ENCODE data around the gene EPHA4. TPM values are rescaled to one million over a fixed set of nuclear protein-coding genes. Genes with fewer than 3 reads are reported as not detected.
A peak's percentile ranks its signal among the peaks of the same experiment; 100 is the strongest.

EPHA4 gene
- total and polyA plus RNA-seq, 7 experiments from 2014 or later, result 8.3 to 42.8 (median 25.3) TPM

GRCh38 chr2:221539246-221539645 is 32.9 kb downstream of the EPHA4 start:
- Mint-ChIP-seq H3K36me3 (peaks cover 0 to 10% (median 1%) of the 10 kb centered on the region in 5 donors), H3K9me3 (peaks cover 0 to 4% (median 0%) of the 10 kb centered on the region in 11 donors), H3K4me1 (peaks cover 0 to 14% (median 7%) of the 10 kb centered on the region in 7 donors), H3K4me3 (no peak overlapping the region), H3K27me3 (peaks cover 0 to 43% (median 4%) of the 10 kb centered on the region in 5 donors), H3K27ac (no peak overlapping the region)
- Histone ChIP-seq H3K27ac (ENCODE audit: low read depth, low read length) (no peak overlapping the region), H3K27me3 (ENCODE audit: control insufficient read depth in 2 of 2, insufficient read depth in 2 of 2, low read length in 2 of 2) (no peaks in the 10 kb centered on the region), H3K36me3 (ENCODE audit: control insufficient read depth in 2 of 3, insufficient read depth in 3 of 3, low read length in 3 of 3) (no peaks in the 10 kb centered on the region), H3K4me3 (ENCODE audit: low read length) (no peak overlapping the region), H3K4me1 (ENCODE audit: control insufficient read depth in 2 of 2, insufficient read depth in 2 of 2, low read length in 2 of 2) (no peaks in the 10 kb centered on the region), H3K9me3 (ENCODE audit: control insufficient read depth in 2 of 3, low read length in 3 of 3) (no peaks in the 10 kb centered on the region)
- ChIA-PET POLR2A (no interaction called here), CTCF (interaction anchor here (0.9 kb wide), 1 partner anchor 32 kb away, joined by 3 read pairs; no protein-coding TSS in a partner anchor)
- DNase-seq (no peak), ATAC-seq (no peak)
- intact Hi-C loops (cut with micrococcal nuclease), result no loop called here

GRCh38 chr2:221535824-221536223 is 36.3 kb downstream of the EPHA4 start:
- Histone ChIP-seq H3K27ac (ENCODE audit: low read depth, low read length) (no peak overlapping the region), H3K4me3 (ENCODE audit: low read length) (no peak overlapping the region), H3K9me3 (ENCODE audit: control insufficient read depth in 2 of 3, low read length in 3 of 3) (no peaks in the 10 kb centered on the region), H3K27me3 (ENCODE audit: control insufficient read depth in 2 of 2, insufficient read depth in 2 of 2, low read length in 2 of 2) (no peaks in the 10 kb centered on the region), H3K36me3 (ENCODE audit: control insufficient read depth in 2 of 3, insufficient read depth in 3 of 3, low read length in 3 of 3) (no peaks in the 10 kb centered on the region), H3K4me1 (ENCODE audit: control insufficient read depth in 2 of 2, insufficient read depth in 2 of 2, low read length in 2 of 2) (peaks cover 0 to 2% of the 10 kb centered on the region in 2 donors)
- Mint-ChIP-seq H3K27me3 (peaks cover 0 to 36% (median 0%) of the 10 kb centered on the region in 5 donors), H3K4me3 (no peak overlapping the region), H3K4me1 (peaks cover 5 to 23% (median 10%) of the 10 kb centered on the region in 7 donors), H3K36me3 (peaks cover 0 to 7% (median 3%) of the 10 kb centered on the region in 5 donors), H3K9me3 (peaks cover 0 to 4% (median 0%) of the 10 kb centered on the region in 11 donors), H3K27ac (no peak overlapping the region)
- CTCF ChIA-PET, result no interaction called here
- no peak for DNase-seq
- ATAC-seq, result no peak
- intact Hi-C loops (cut with micrococcal nuclease), result loop anchor here in 1 of 2 donors (2.0 kb wide), 2 partner anchors 15 to 17 kb away; no protein-coding TSS in a partner anchor
- POLR2A ChIA-PET, result no interaction called here

- Histone ChIP-seq H3K4me3 (ENCODE audit: low read length) (no peak overlapping the region), H3K9me3 (ENCODE audit: control insufficient read depth in 2 of 3, low read length in 3 of 3) (no peaks in the 10 kb centered on the region), H3K27me3 (ENCODE audit: control insufficient read depth in 2 of 2, insufficient read depth in 2 of 2, low read length in 2 of 2) (no peaks in the 10 kb centered on the region), H3K36me3 (ENCODE audit: control insufficient read depth in 2 of 3, insufficient read depth in 3 of 3, low read length in 3 of 3) (no peaks in the 10 kb centered on the region), H3K27ac (ENCODE audit: low read depth, low read length) (no peak overlapping the region), H3K4me1 (ENCODE audit: control insufficient read depth in 2 of 2, insufficient read depth in 2 of 2, low read length in 2 of 2) (peaks cover 24% of the 10 kb centered on the region in 2 donors)
- DNase-seq (no peak), ATAC-seq (no peak)
- H3K4me1 Mint-ChIP-seq, result peaks cover 16 to 48% (median 32%) of the 10 kb centered on the region in 7 donors
- no peak overlapping the region for H3K4me3 Mint-ChIP-seq
- CTCF ChIA-PET, result no interaction called here
- peaks cover 0 to 27% (median 0%) of the 10 kb centered on the region in 5 donors for H3K27me3 Mint-ChIP-seq
- H3K27ac Mint-ChIP-seq, result peak overlapping the region in 3 of 9 donors; percentile 12 to 54 (median 49)
- POLR2A ChIA-PET, result interaction anchor here (4.7 kb wide), 1 partner anchor 14 kb away, joined by 47 read pairs; no protein-coding TSS in a partner anchor
- H3K36me3 Mint-ChIP-seq, result peaks cover 0 to 16% (median 0%) of the 10 kb centered on the region in 5 donors
- no peaks in the 10 kb centered on the region for H3K9me3 Mint-ChIP-seq
- intact Hi-C loops (cut with micrococcal nuclease), result loop anchor here in 1 of 2 donors (5.0 kb wide), 1 partner anchor 39 kb away; the partner anchor contains the start of gene EPHA4
Measured at GRCh38 chr2:221533299-221533698, 38.8 kb downstream of the EPHA4 start.

GRCh38 chr2:221532641-221533040 is 39.5 kb downstream of the EPHA4 start:
- no peak overlapping the region for H3K4me3 ChIP-seq (ENCODE audit: low read length)
- Mint-ChIP-seq H3K36me3 (peaks cover 0 to 19% (median 0%) of the 10 kb centered on the region in 5 donors), H3K27me3 (peaks cover 0 to 26% (median 0%) of the 10 kb centered on the region in 5 donors), H3K4me1 (peaks cover 20 to 55% (median 39%) of the 10 kb centered on the region in 7 donors), H3K4me3 (no peak overlapping the region), H3K27ac (peak overlapping the region in 1 of 9 donors; percentile 85), H3K9me3 (no peaks in the 10 kb centered on the region)
- DNase-seq (no peak), ATAC-seq (no peak)
- H3K4me1 ChIP-seq (ENCODE audit: control insufficient read depth in 2 of 2, insufficient read depth in 2 of 2, low read length in 2 of 2), result peaks cover 29 to 30% of the 10 kb centered on the region in 2 donors
- intact Hi-C loops (cut with micrococcal nuclease), result loop anchor here in 1 of 2 donors (5.0 kb wide), 1 partner anchor 40 kb away; the partner anchor contains the start of gene EPHA4
- no peaks in the 10 kb centered on the region for H3K36me3 ChIP-seq (ENCODE audit: control insufficient read depth in 2 of 3, insufficient read depth in 3 of 3, low read length in 3 of 3)
- H3K27me3 ChIP-seq (ENCODE audit: control insufficient read depth in 2 of 2, insufficient read depth in 2 of 2, low read length in 2 of 2), result no peaks in the 10 kb centered on the region
- H3K9me3 ChIP-seq (ENCODE audit: control insufficient read depth in 2 of 3, low read length in 3 of 3), result no peaks in the 10 kb centered on the region
- ChIA-PET CTCF (no interaction called here), POLR2A (interaction anchor here (4.7 kb wide), 1 partner anchor 13 kb away, joined by 47 read pairs; no protein-coding TSS in a partner anchor)
- H3K27ac ChIP-seq (ENCODE audit: low read depth, low read length), result no peak overlapping the region

GRCh38 chr2:221530653-221531037 is 41.5 kb downstream of the EPHA4 start:
- no peak overlapping the region for H3K4me3 ChIP-seq (ENCODE audit: low read length)
- DNase-seq, result no peak
- intact Hi-C loops (cut with micrococcal nuclease), result loop anchor here (1.0 to 5.0 kb wide), 2 partner anchors 12 to 42 kb away; partner anchors contain the start of gene EPHA4 (in 1 of the 2)
- Mint-ChIP-seq H3K4me1 (peaks cover 20 to 59% (median 48%) of the 10 kb centered on the region in 7 donors), H3K36me3 (peaks cover 0 to 15% (median 0%) of the 10 kb centered on the region in 5 donors), H3K27me3 (peaks cover 0 to 14% (median 0%) of the 10 kb centered on the region in 5 donors), H3K27ac (peak overlapping the region; percentile 57 to 95 (median 84)), H3K4me3 (peak overlapping the region; percentile 39 to 84 (median 54)), H3K9me3 (no peaks in the 10 kb centered on the region)
- H3K9me3 ChIP-seq (ENCODE audit: control insufficient read depth in 2 of 3, low read length in 3 of 3), result no peaks in the 10 kb centered on the region
- no peak for ATAC-seq
- H3K36me3 ChIP-seq (ENCODE audit: control insufficient read depth in 2 of 3, insufficient read depth in 3 of 3, low read length in 3 of 3), result no peaks in the 10 kb centered on the region
- POLR2A ChIA-PET, result interaction anchor here (4.7 kb wide), 1 partner anchor 11 kb away, joined by 47 read pairs; no protein-coding TSS in a partner anchor
- no peaks in the 10 kb centered on the region for H3K27me3 ChIP-seq (ENCODE audit: control insufficient read depth in 2 of 2, insufficient read depth in 2 of 2, low read length in 2 of 2)
- CTCF ChIA-PET, result interaction anchor here (0.9 to 1.0 kb wide), 2 partner anchors 31 to 43 kb away, joined by 3 read pairs; no protein-coding TSS in a partner anchor
- no peak overlapping the region for H3K27ac ChIP-seq (ENCODE audit: low read depth, low read length)
- H3K4me1 ChIP-seq (ENCODE audit: control insufficient read depth in 2 of 2, insufficient read depth in 2 of 2, low read length in 2 of 2), result peaks cover 37 to 38% of the 10 kb centered on the region in 2 donors

GRCh38 chr2:221529943-221530652 is 42.0 kb downstream of the EPHA4 start:
- Mint-ChIP-seq H3K4me3 (peak overlapping the region; percentile 45 to 84 (median 62)), H3K27ac (peak overlapping the region; percentile 57 to 95 (median 84)), H3K27me3 (peaks cover 0 to 8% (median 0%) of the 10 kb centered on the region in 5 donors), H3K9me3 (no peaks in the 10 kb centered on the region), H3K4me1 (peaks cover 20 to 54% (median 48%) of the 10 kb centered on the region in 7 donors), H3K36me3 (peaks cover 0 to 15% (median 0%) of the 10 kb centered on the region in 5 donors)
- CTCF ChIA-PET, result no interaction called here
- peak in 1 of 9 donors; percentile 37 for DNase-seq
- no peak overlapping the region for H3K4me3 ChIP-seq (ENCODE audit: low read length)
- peak; percentile 56 for ATAC-seq
- no peaks in the 10 kb centered on the region for H3K27me3 ChIP-seq (ENCODE audit: control insufficient read depth in 2 of 2, insufficient read depth in 2 of 2, low read length in 2 of 2)
- H3K36me3 ChIP-seq (ENCODE audit: control insufficient read depth in 2 of 3, insufficient read depth in 3 of 3, low read length in 3 of 3), result no peaks in the 10 kb centered on the region
- no peak overlapping the region for H3K27ac ChIP-seq (ENCODE audit: low read depth, low read length)
- intact Hi-C loops (cut with micrococcal nuclease), result loop anchor here (1.0 to 5.0 kb wide), 2 partner anchors 12 to 42 kb away; partner anchors contain the start of gene EPHA4 (in 1 of the 2)
- POLR2A ChIA-PET, result interaction anchor here (4.7 kb wide), 1 partner anchor 11 kb away, joined by 47 read pairs; no protein-coding TSS in a partner anchor
- H3K9me3 ChIP-seq (ENCODE audit: control insufficient read depth in 2 of 3, low read length in 3 of 3), result no peaks in the 10 kb centered on the region
- H3K4me1 ChIP-seq (ENCODE audit: control insufficient read depth in 2 of 2, insufficient read depth in 2 of 2, low read length in 2 of 2), result peaks cover 37 to 38% of the 10 kb centered on the region in 2 donors
